Esophagus squamous epithelium (tissue), 5 donors: Measurements from ENCODE around the gene UHMK1. TPM values are rescaled to one million over a fixed set of nuclear protein-coding genes. Genes with fewer than 3 reads are reported as not detected.

Experiments used
- DNase-seq: peaks from one replicate; lab custom pipeline; 2025; lab: John Stamatoyannopoulos, UW
- H3K27ac ChIP-seq, 4 donors: fragments of 200-600 bp; sonication (generic); one replicate each; pipeline ENCODE4 v1.5.1; 2016 to 2019; ENCODE audit warnings: mild to moderate bottlenecking in 1 of 4
- H3K27me3 ChIP-seq, 4 donors: fragments of 200-600 bp; sonication (generic); 1 replicate in 3 of 4; 2 replicates in 1 of 4; pipeline versions ENCODE4 v1.5.1 to v1.6.0; 2017 to 2021; ENCODE audit warnings: antibody characterized with exemption in 1 of 4
- H3K36me3 ChIP-seq, 3 donors: fragments of 200-600 bp; sonication (generic); one replicate each; pipeline ENCODE4 v1.5.1; 2016 to 2019
- H3K4me1 ChIP-seq, 3 donors: fragments of 200-600 bp; sonication (generic); one replicate each; pipeline ENCODE4 v1.5.1; 2017 to 2019
- H3K4me3 ChIP-seq, 4 donors: fragments of 200-600 bp; sonication (generic); 1 replicate in 3 of 4; 2 replicates in 1 of 4; pipeline ENCODE4 v1.5.1; 2016 to 2019; ENCODE audit warnings: mild to moderate bottlenecking in 2 of 4, moderate library complexity in 1 of 4
- H3K9me3 ChIP-seq, 3 donors: fragments of 200-600 bp; sonication (generic); one replicate each; pipeline ENCODE4 v1.5.1; 2016 to 2019
- POLR2A ChIP-seq, 4 donors: fragments of 450-650 bp; IDR thresholded peaks; one replicate each; pipeline ENCODE4 v1.6.1; 2017; ENCODE audit warnings: antibody characterized with exemption in 4 of 4, mild to moderate bottlenecking in 4 of 4, moderate library complexity in 3 of 4
- WGBS, 2 donors: methylation state at CpG; one replicate each; pipeline ENCODE4 v1.1.5; 2018; 5-methylcytosine and 5-hydroxymethylcytosine counted together
- intact Hi-C: fragments of 100-400 bp; cut with DNase I; formaldehyde crosslinking; loops from one replicate; pipeline ENCODE4 v1.15.0; 2022
- total RNA-seq, 4 donors: library from RNA; depleted of rRNA; stranded (reverse); fragments of >200 nt; gene quantifications; one replicate each; pipeline ENCODE4 v1.1.0, GENCODE V29; 2016
- TF ChIP-seq, protein P1 (sequence below), 6 experiments: fragments of 450-650 bp in 4 of 6; fragments of 200-600 bp in 2 of 6; sonication (generic) in 2 of 6; IDR thresholded peaks; one replicate each; pipeline ENCODE4 v1.5.1; 2016 to 2019; ENCODE audit warnings: antibody characterized with exemption in 6 of 6, mild to moderate bottlenecking in 4 of 6, moderate library complexity in 4 of 6
- donor health status: DM: yes; HTN: yes; CAD: no.

Gene UHMK1
- total RNA-seq, 4 donors from 2014 or later, result 24.8 to 42.6 (median 34.7) TPM

DNA sequence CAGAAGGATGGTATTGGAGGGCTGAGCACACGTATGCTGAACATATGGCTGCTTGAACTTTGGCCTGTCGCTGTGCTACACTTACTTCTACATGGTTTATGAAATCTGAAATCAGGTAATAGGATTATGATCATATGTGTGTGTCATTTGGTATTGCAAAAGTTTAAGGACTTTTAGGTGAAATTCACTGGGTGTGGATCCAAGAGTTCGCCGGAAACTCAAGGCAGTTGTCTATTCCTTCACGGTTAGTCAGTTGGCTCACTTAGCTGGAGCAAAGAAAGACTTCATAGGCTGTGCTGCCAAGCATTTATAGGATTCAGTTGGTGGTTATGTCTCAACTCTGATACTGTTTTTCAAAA lies 64.8 kb downstream of the UHMK1 start:
- H3K9me3 ChIP-seq, result no peaks in the 10 kb centered on the region
- H3K27me3 ChIP-seq, result no peaks in the 10 kb centered on the region
- peaks cover 7 to 58% (median 29%) of the 10 kb centered on the region in 3 donors for H3K4me1 ChIP-seq
- H3K36me3 ChIP-seq, result peaks cover 0 to 10% (median 3%) of the 10 kb centered on the region in 3 donors
- TF ChIP-seq POLR2A (IDR thresholded peaks at IDR 0.05), result no peak
- TF ChIP-seq, protein P1, sequence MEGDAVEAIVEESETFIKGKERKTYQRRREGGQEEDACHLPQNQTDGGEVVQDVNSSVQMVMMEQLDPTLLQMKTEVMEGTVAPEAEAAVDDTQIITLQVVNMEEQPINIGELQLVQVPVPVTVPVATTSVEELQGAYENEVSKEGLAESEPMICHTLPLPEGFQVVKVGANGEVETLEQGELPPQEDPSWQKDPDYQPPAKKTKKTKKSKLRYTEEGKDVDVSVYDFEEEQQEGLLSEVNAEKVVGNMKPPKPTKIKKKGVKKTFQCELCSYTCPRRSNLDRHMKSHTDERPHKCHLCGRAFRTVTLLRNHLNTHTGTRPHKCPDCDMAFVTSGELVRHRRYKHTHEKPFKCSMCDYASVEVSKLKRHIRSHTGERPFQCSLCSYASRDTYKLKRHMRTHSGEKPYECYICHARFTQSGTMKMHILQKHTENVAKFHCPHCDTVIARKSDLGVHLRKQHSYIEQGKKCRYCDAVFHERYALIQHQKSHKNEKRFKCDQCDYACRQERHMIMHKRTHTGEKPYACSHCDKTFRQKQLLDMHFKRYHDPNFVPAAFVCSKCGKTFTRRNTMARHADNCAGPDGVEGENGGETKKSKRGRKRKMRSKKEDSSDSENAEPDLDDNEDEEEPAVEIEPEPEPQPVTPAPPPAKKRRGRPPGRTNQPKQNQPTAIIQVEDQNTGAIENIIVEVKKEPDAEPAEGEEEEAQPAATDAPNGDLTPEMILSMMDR (IDR thresholded peaks at IDR 0.05), result no peak
- no peak for DNase-seq
- WGBS, 2 donors, result 16 to 29% methylated on average over 5 of the region's 5 CpGs
- H3K27ac ChIP-seq, result peak overlapping the region; percentile 91 to 99 (median 99)
- intact Hi-C loops, result no loop called here
- H3K4me3 ChIP-seq, result peak overlapping the region; percentile 87 to 94 (median 93)

DNA sequence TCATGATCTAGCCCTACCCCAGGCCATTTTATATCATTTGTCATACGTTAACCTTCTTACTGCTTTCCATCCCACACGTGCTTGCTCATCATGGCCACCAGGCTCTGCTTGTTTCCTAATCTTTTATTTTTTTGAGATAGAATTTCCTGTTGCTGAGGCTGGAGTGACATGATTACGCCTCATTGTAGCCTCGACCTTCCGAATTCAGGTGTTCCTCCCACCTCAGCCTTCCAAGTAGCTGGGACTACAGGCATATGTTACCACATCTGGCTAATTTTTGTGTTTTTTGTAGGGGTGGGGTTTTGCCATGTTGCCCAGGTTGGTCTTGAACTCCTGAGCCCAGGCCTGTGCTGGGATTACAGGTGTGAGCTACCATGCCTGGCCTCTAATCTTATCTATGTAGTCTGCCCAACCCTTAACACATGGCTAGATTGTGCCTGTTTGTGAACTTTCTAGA lies 67.2 kb downstream of the UHMK1 start:
- peak overlapping the region in 2 of 4 donors; percentile 0 to 25 for H3K4me3 ChIP-seq

DNA sequence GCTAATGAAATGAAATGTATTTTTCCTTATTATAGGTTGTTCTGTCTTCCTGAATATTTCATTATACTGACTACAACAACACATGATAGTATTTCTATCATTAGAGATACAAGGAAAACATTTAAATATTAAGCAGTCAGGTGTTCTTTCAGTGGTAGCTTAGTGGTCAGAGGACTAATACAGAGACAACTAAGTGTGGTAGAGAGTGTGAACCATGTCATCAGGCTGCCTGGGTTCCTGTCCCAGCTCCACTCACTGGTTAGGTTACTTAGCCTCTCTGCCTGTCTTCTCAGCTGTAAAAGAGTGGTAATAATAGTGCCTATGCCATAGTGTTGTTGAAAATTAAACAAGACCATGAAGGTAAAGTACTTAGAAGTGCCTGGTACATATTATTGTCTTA lies 67.8 kb downstream of the UHMK1 start:
- H3K36me3 ChIP-seq, result peaks cover 0 to 23% (median 3%) of the 10 kb centered on the region in 3 donors
- H3K4me1 ChIP-seq, result peaks cover 5 to 78% (median 27%) of the 10 kb centered on the region in 3 donors
- no peak for TF ChIP-seq POLR2A (IDR thresholded peaks at IDR 0.05)
- H3K9me3 ChIP-seq, result no peaks in the 10 kb centered on the region
- no peak overlapping the region for H3K27ac ChIP-seq
- intact Hi-C loops, result no loop called here
- no peak overlapping the region for H3K4me3 ChIP-seq
- DNase-seq, result no peak
- no peaks in the 10 kb centered on the region for H3K27me3 ChIP-seq

More for the DNA sequence above, 67.2 kb downstream of the UHMK1 start:
- H3K4me1 ChIP-seq, result peaks cover 7 to 82% (median 32%) of the 10 kb centered on the region in 3 donors
- no peaks in the 10 kb centered on the region for H3K9me3 ChIP-seq
- WGBS, 2 donors, result 66 to 79% methylated on average over 5 of the region's 5 CpGs
- DNase-seq, result no peak
- no peak overlapping the region for H3K27ac ChIP-seq
- TF ChIP-seq, protein P1 (IDR thresholded peaks at IDR 0.05), result no peak
- TF ChIP-seq POLR2A (IDR thresholded peaks at IDR 0.05), result no peak
- intact Hi-C loops, result no loop called here
- H3K36me3 ChIP-seq, result peaks cover 0 to 23% (median 3%) of the 10 kb centered on the region in 3 donors
- H3K27me3 ChIP-seq, result no peaks in the 10 kb centered on the region

DNA sequence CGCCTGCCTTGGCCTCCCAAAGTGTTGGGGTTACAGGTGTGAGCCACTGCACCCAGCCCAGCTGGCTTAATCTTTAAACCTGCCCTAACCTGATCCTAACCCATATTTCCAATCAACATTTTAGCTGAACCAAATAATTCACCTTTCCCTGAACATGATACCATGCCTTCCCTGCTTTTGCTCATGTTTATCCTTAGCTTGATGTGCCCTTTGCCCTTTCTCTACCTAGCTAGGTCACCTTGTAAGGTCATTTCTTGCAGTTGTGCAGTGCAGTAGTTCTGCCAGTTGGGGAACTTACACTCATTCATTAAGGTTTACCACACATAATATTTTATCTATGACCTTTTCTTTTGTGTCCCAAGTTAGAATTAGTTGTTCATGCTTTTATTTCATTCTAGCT lies 69.3 kb downstream of the UHMK1 start:
- 75 to 86% methylated on average over 1 of the region's 1 CpG for WGBS, 2 donors
- intact Hi-C loops, result no loop called here
- Histone ChIP-seq H3K36me3 (peaks cover 0 to 23% (median 3%) of the 10 kb centered on the region in 3 donors), H3K4me1 (peaks cover 0 to 76% (median 25%) of the 10 kb centered on the region in 3 donors), H3K27ac (no peak overlapping the region), H3K27me3 (no peaks in the 10 kb centered on the region), H3K9me3 (no peaks in the 10 kb centered on the region), H3K4me3 (no peak overlapping the region)
- no peak for TF ChIP-seq POLR2A (IDR thresholded peaks at IDR 0.05)
- TF ChIP-seq, protein P1 (IDR thresholded peaks at IDR 0.05), result no peak
- DNase-seq, result no peak

GRCh38 chr1:162568802-162569201 lies 71.2 kb downstream of the UHMK1 start:
- WGBS, 2 donors, result 47 to 49% methylated on average over 4 of the region's 4 CpGs
- H3K4me1 ChIP-seq, result peaks cover 0 to 65% (median 16%) of the 10 kb centered on the region in 3 donors
- no peak overlapping the region for H3K4me3 ChIP-seq
- H3K9me3 ChIP-seq, result no peaks in the 10 kb centered on the region
- intact Hi-C loops, result no loop called here
- TF ChIP-seq POLR2A (IDR thresholded peaks at IDR 0.05), result no peak
- TF ChIP-seq, protein P1 (IDR thresholded peaks at IDR 0.05), result no peak
- peak overlapping the region in 2 of 4 donors; percentile 50 for H3K27ac ChIP-seq
- no peaks in the 10 kb centered on the region for H3K27me3 ChIP-seq
- no peak for DNase-seq
- peaks cover 0 to 23% (median 3%) of the 10 kb centered on the region in 3 donors for H3K36me3 ChIP-seq
